ENCODE results near the gene RNF151.
A peak's percentile ranks its signal among the peaks of the same experiment; 100 is the strongest.
"Not testable (repeated sequence)": the region's sequence is repeated elsewhere in the genome, so short reads cannot be mapped to it uniquely, and the experiment has no call there.

RNF151 gene, protein sequence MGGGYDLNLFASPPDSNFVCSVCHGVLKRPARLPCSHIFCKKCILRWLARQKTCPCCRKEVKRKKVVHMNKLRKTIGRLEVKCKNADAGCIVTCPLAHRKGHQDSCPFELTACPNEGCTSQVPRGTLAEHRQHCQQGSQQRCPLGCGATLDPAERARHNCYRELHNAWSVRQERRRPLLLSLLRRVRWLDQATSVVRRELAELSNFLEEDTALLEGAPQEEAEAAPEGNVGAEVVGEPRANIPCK

DNA sequence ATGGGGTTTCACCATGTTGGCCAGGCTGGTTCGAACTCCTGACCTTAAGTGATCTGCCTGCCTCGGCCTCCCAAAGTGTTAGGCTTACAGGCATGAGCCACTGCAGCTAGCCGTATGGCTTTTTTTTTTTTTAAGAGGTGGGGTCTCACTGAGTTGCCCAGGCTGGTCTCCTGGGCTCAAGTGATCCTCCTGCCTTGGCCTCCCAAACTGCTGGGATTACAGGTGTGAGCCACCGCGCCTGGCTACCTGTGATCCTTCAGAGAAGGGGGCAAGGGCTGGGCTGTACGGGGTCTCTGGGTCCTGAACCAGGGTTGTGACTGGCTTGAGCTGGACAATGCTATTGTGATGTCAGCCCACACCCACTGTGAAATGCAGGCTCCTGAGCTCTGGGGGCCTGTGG, at the start of gene RNF151:
Gene RNF151, plus strand, starts transcription at position 397 of the 400 bp plus-strand sequence. CDS start 26 bp downstream, outside the sequence.
- DNase-seq, result no peak

DNA sequence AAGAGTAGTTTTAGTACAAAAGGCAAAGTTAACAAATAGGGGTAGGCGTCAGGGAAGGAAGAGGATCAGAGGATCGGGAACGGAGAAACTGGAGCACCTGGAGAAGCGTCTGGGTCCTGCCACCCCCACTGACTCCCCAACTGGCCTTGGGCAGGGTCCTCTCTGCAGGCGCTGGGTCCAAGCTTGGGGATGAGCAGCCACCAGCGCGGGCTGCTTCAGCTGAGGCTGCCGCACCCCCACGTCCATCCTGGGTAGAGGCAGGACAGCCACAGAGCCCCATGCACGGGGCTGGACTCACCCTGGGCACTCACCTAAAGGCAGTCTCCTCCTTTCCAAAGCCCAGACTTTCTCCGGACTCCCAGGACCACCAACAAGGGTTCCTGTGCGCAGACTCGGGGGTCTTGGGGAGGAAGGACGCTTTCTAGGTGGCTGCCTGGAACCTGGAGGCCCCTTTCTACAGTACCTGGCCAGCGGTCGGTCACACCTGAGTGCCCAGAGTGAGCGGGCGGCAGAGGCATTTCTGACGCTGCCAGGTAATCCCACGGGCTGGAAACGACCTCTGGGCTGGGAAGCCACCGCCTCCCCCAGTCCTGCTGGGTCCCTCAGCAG, 49.5 kb upstream of the RNF151 start:
- no peak for DNase-seq

DNA sequence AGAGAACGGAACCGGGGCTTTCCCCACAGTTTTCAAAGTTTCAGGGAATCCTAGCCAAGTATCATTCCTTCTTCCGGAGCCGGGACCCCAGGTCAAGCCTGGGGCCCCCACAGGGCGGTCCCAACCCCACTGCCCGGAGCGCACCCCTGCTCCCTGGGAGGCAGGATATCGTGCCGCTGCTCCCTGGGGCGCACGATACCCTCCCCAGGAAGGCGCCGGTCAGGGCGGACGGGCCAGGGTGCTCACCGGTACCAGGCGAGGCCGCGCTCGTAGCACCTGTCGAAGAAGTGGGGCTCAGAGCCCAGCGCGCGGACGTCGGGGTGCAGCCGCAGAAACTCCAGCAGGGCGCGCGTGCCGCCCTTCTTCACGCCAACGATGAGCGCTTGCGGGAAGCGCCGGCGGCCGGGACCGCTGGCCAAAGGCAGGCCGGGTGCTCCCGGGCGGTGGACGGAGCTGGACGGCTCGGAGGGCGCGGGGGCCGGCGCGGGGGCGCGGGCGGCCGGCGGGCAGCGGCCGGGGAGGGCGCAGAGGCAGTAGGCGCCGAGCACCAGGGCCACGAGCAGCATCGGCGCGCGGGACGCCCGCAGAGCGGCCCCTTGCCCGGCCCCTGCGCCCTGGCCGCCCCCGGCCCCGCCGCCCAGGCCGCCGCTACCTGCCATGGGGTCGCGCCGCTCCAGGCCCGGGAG, 48.8 kb upstream of the RNF151 start:
- no peak for DNase-seq

DNA sequence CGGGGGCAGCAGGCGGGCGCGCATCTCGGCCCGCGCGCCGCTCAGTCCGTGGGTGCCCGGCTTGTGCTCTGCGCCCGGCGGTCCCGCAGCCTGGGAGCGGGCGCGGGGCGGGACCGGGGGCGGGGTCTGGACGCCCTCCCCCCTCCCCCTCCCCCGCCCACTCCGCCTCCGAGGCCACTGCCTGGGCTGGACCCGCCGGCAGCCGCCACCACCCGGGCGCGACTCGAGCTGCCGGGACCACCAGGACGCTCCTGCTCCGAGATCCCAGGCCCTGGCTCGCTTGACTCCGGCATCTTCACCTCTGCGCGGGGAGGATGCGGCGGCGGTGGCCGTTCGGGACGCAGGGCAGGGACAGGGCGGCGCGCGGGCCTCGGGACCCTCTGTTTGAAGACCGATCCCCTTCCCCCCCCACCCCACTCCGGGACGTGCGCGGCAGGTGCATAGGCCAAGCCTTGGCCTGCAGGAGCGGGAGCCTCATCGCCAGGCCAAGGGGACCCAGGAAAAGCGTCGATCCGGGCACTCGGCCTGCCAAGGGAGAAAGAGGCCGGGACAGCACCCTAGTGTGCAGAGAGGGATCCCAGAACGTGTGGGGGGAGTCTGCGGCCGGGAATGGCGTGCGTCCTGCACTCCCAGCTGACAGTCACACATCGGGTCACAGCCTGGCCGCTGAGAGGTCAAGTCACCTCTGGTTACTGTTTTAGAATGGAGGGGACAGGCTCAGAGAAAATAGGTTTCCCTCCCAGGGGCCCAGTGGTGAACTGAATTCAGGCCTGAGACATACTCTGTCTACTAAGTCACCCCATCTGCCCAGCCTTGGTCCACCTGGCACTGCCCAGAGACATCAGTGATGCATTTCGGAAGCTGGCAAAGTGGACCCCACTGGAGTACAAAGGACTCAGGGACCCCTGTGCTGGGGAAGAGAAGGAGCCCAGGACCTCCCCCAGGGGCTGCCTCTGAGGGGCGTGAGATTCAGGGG, 48.0 kb upstream of the RNF151 start, which contains the start of gene HS3ST6:
Gene HS3ST6, minus strand, starts transcription at position 65 of the 976 bp plus-strand sequence. CDS start 92 bp downstream, outside the sequence.
- no peak for DNase-seq

DNA sequence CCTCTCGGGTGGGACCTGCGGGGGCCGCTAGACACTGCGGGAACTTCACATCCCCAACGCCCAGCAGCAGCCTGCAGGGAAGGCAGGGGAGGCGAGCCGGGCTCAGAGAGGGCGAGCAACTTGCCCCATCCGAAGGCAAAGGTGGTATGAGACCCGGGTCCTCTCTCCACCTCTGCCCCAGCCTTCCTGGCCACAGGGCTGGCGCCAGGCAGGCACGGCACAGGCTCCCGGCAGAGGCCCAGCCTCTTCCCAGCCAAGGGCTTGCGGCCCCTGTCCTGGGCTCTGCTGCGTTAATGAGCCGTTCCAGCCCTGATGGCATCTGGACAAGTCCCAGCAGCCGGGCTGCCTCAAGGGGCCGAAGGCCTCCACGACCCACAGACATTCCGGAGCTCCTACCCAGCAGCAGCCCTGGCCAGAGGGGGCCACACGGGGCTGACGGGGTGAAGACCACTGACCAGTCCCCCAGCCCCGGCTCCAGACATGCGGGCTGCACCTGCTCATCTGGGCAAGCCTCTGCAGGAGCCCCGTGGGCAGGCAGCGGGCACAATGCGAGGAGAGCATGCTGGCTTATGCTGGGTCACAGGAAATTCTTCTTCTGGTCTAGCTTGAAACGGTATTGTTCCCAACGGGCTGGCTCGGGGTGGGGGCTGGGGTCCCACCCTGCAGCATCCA, 47.2 kb upstream of the RNF151 start:
- no peak for DNase-seq

DNA sequence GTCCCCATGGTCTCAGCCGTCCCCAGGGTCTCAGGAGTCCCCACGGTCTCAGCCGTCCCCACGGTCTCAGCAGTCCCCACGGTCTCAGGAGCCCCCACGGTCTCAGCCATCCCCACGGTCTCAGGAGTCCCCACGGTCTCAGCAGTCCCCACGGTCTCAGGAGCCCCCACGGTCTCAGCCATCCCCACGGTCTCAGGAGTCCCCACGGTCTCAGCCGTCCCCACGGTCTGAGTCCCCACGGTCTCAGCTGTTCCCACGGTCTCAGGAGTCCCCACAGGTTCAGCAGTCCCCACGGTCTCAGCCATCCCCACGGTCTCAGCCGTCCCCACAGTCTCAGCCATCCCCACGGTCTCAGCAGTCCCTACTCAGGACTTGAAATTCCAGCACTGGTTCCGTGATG, 46.5 kb upstream of the RNF151 start:
- not testable (repeated sequence) for DNase-seq

DNA sequence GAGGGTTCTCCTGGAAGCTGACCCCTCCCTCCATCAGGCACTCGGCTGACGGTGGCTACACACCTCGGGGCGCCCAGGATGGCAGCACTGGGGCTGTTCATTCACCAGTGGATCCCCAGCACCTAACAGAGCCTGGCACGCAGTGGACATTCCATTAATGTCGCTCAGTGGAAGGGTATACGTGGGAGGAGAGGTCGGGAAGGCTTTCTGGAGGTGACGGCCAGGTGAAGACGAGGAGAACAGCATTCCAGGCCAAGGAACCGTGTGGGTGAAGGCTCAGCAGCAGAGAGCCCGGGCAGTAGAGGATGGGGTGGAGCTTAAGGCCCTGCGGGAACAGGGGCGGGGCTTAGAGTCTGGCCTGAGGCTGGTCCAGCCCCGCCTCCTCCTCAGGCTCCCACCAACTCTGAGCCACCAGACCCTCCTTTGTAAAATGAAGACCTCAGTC, 45.9 kb upstream of the RNF151 start:
- no peak for DNase-seq

DNA sequence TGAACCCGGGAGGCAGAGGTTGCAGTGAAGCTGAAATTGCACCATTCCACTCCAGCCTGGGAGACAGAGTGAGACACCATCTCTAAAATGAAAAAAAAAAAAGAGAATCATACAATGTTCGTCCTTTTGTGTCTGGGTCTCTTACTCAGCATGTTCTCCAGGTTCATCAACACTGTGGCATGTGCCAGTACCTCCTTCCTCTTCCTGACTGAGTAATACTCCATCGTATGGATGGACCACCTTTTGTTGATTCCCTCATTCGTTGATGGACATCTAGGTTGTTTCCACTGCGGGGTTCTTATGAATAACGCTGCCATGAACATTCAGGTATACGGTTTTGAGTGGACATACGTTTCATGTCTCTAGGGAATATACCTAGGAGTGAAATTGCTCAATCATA, 44.3 kb upstream of the RNF151 start:
- DNase-seq, result no peak

DNA sequence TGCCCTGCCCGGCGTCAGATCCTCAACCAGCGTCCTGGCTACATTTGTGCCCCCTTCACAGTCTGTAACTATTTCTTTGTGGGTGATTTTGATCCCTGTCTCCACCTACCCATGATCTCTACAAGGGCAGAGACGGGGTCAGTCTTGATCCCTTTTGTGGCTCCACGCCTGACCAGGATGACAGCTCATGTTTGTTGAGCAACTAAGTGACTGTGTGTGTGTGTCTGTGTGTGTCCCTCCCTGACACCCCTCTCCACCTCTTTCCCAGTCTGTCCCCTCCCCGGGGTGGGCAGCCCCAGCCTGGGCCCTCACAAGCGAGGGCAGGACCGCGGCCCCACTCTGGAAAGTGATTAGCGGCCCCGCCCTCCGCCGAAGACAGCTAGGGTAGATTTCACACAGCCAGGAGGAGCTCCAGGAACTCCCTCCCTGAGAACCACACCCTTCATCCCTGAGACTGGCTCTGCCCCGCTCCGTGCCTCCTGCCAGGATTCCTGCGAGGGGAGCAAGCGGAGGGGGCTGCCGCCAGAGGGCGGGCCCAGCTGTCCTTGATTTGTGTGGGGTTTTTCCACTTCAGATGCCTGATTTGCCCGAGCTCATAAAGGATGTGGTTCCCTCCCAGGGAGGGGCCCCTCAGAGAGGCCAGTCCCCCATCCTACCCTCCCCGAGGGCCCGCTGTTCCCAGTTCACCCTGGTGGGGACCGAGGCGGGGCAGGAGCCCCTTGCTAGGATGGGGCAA, 43.2 kb upstream of the RNF151 start:
- no peak for DNase-seq

DNA sequence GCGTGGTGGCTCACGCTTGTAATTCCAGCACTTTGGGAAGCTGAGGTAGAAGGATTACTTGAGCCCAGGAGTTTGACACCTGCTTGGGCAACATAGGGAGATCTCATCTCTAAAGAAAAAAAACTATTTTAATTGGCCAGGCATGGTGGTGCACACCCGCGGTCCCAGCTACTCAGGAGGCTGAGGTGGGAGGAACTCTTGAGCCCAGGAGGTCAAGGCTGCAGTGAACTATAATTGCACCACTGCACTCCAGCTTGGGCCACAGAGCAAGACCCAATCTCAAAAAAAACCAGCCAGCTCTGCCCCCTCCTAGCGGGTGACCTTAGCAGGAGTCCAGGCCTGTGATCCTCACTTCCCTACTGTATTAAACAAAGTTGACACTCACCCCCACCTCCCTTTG, 42.6 kb upstream of the RNF151 start:
- DNase-seq, result no peak

DNA sequence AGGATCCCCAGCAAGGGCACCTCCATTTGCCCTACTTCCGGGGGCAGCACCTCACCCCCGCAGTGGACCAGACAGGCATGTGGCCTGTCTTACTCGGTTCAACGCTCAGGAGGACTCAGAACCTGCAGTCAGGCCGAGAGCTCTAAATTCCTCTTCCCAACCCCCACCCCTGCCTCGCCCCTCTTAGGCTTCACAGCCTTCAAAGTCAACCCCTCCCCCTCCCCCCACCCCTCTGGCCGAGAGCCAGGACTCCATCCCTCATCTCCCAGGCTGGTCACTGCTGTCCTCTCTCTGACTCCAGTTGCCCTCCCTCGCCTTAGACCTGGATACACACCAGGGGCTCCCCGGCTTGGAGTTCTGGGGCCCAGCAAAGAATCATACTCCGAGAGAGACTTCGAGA, 40.4 kb upstream of the RNF151 start:
- no peak for DNase-seq

DNA sequence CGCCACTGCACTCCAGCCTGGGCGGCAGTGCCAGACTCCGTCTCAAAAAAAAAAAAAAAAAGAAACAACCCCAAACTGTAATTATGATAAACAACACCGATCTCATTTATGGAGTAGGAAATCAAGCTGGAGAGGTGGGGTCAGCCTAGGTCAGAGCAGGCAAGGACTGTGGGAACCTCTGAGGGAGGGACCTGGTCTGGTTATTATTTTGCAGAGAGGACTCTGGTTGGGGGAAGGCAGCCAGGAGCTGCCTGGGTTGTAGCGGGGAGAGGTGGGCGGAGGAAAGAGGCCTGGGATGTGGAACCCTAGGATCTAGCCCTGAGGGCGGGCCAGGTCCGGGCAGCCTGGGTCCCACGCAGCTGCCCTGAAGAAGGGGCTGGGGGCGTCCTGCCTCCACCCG, 37.6 kb upstream of the RNF151 start:
- peak in 1 of 56 donors; percentile 18 for DNase-seq

DNA sequence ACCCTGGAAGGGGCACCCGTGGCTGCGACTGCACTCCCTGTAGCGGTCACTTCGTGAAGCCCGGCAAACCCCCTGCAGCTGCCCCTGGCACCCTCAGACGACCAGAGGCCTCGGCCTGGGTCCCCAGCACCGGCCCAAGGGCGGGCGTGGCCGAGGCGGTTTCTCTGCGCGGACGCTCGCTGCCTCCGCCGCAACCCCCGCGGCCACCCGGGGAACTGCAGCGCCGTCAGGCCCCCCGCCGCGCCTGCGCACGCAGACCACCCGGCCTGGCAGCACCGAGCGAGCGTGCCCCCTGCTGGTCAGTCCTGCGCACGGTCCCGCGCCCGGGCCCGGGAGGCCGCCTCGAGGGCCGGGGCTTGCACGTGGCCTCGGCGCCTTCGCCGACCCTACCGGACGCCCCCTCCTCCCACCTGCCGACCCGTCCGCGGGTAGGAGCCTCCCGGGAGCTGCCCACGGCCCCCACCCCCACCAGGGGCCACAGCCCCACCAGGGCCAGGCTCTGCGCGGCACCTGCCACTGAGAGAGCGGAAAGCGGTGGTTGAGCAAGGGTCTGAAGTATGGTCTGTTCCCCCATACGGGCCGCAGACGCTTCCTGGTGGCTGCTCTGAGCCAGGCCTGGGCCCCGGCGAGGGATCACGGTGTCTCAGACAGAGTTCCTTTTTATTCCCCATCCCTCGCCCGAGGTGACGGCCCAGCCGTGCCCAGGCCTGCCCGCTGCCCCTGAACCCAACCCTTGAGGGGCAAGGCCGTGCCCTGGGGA, 36.9 kb upstream of the RNF151 start:
- peak in 54 of 56 donors; percentile 2 to 91 (median 72) for DNase-seq

DNA sequence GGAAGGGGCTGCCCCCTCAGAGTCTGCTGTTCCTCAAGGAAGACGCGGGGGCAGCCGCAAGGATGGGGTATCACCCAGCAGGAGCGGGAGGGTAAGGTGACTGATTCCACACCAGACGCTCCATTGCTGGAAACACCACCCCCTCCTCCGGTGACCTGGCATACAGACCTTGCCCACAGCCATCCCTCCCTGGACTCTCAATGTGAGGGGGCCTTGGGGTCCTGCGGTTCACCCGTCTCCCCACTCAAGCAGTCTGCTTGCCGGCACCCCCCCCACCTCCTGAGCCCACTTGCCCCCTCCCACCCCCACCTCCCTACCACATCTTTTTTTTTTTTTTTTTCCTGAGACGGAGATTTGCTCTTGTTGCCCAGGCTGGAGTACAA, 36.3 kb upstream of the RNF151 start:
- no peak for DNase-seq

DNA sequence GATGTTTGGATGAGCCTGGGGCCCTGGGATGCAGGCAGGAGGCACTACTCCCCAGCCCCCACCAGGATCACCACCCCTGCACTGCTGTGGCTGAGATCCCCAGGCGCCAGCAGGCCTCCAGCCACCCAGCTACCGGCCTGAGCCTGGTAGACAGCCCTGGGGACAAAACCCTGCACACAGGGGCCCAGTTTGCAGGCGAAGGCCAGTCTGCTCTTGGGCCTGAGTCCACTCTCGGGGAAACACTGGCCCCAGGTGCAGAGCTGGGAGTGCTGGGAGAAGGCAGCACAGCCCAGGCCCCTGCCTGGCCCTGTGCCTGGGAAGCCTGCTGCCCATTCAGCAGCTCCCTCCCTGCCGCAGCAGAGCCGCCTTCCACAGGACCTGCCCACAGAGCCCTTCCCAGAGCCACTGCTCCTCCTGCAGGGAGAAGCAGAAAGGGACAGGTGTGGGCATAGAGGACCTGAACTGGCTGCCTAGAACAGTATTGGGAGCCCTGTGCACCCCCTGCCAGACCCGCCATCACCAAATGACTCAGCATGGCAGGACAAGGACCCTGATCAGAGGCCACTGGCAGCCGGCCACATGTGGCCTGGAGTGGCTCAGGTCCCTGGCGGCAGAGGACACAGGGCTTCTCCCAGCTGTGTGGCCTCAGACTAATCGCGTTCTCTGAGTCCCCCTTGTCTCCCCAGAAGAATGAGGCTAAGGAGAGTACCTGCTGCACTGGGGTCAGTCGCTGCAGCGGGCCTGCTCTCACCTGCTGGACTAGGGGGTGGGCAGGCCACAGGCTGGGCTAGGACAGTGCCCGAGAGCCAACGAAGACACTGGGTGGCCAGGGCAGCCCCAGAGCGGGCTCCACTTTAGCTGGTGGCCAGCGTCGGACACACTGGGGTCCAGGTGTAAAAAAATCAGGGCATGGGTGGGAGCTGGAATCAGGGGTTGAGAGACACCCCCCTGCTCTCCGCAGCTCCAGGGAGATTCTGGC, 34.3 kb upstream of the RNF151 start:
- no peak for DNase-seq

DNA sequence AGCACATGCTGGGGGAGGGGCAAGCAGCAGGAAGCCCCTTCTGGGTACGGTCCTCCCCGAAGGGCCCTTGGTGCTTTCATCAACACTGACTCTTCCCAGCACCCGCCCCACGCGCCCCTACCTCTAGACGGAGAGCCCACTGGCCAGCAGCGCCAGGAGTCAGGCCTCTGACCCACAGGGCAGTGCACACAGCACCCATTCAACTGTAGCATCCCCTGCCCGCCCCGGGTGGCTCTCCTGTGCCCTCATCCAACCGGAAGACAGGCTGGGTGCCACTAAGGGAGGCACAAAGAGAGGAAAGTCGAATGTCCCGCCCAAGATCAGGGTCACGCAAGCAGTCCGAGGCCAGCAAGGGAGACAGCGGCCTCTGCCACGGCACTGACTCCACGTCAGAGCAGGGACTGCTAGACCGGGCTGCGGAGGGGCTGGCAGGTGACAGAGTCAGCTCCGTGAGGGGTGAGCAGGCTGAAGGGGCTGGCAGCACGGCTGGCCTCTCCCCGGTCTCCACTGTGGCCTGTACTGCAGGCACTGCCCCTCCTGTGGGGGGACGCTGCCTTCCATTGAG, 33.5 kb upstream of the RNF151 start:
- DNase-seq, result no peak

DNA sequence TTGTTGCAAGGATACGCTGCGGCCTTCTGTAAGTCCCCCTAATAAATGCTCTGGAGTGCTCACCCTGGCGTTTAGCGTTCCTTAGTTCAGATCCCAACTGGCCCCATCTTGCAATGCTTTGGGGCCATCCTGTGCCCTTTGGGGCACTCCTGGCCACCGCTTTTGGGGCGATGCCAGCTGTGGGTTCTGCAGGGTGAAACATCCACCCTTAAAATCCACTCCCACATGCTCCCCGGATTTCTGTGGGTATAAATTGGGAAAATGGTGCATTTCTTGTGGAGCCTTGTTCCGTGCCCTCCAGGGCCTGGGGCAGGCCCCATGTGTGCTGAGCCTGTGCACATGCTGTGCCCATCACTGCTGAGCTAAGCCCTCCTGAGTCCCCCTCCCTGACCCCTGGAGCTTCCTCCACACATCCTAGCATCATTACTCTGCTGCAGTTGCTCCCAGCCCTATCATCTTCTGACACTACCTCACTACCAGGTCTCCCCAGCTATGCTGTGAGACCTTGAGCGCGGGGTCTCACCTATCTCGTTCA, 29.6 kb upstream of the RNF151 start:
- no peak for DNase-seq
